ENCODE results near the gene TMC4. TPM values are rescaled to one million over a fixed set of nuclear protein-coding genes. Genes with fewer than 3 reads are reported as not detected.

The TMC4 gene
- total and polyA plus RNA-seq, 2 experiments from 2014 or later: 0.74 to 3.4 TPM

GRCh38 chr19:54128796-54129616 is 44.0 kb downstream of the TMC4 start:
- Histone ChIP-seq H3K36me3 (peaks cover 24% of the 10 kb centered on the region), H3K27ac (no peak overlapping the region), H3K9me3 (ENCODE audit: low read depth) (no peaks in the 10 kb centered on the region), H3K4me3 (no peak overlapping the region), H3K27me3 (no peaks in the 10 kb centered on the region), H3K4me1 (ENCODE audit: low read depth) (no peaks in the 10 kb centered on the region)
- TF ChIP-seq CTCF (IDR thresholded peaks at IDR 0.05; ENCODE audit: low read depth, low read length): no peak
- DNase-seq (ENCODE audit: low read depth in 1 of 2, low spot score in 1 of 2): no peak

- no peaks in the 10 kb centered on the region for H3K9me3 ChIP-seq (ENCODE audit: low read depth)
- no peak for TF ChIP-seq CTCF (IDR thresholded peaks at IDR 0.05; ENCODE audit: low read depth, low read length)
- H3K4me1 ChIP-seq (ENCODE audit: low read depth): no peaks in the 10 kb centered on the region
- DNase-seq (ENCODE audit: low read depth in 1 of 2, low spot score in 1 of 2): no peak
- H3K4me3 ChIP-seq: no peak overlapping the region
- peaks cover 25% of the 10 kb centered on the region for H3K36me3 ChIP-seq
- no peaks in the 10 kb centered on the region for H3K27me3 ChIP-seq
- no peak overlapping the region for H3K27ac ChIP-seq
These were observed 44.6 kb downstream of the TMC4 start for GRCh38 chr19:54128441-54128725.

GRCh38 chr19:54127688-54128440 is 45.1 kb downstream of the TMC4 start:
- DNase-seq (ENCODE audit: low read depth in 1 of 2, low spot score in 1 of 2): no peak
- no peaks in the 10 kb centered on the region for H3K27me3 ChIP-seq
- peaks cover 26% of the 10 kb centered on the region for H3K36me3 ChIP-seq
- no peak overlapping the region for H3K27ac ChIP-seq
- H3K4me1 ChIP-seq (ENCODE audit: low read depth): no peaks in the 10 kb centered on the region
- H3K9me3 ChIP-seq (ENCODE audit: low read depth): no peaks in the 10 kb centered on the region
- H3K4me3 ChIP-seq: no peak overlapping the region
- no peak for TF ChIP-seq CTCF (IDR thresholded peaks at IDR 0.05; ENCODE audit: low read depth, low read length)

GRCh38 chr19:54125713-54126112 is 47.2 kb downstream of the TMC4 start:
- H3K27ac ChIP-seq: no peak overlapping the region
- no peak overlapping the region for H3K4me3 ChIP-seq
- no peaks in the 10 kb centered on the region for H3K4me1 ChIP-seq (ENCODE audit: low read depth)
- no peaks in the 10 kb centered on the region for H3K9me3 ChIP-seq (ENCODE audit: low read depth)
- peaks cover 38% of the 10 kb centered on the region for H3K36me3 ChIP-seq
- TF ChIP-seq CTCF (IDR thresholded peaks at IDR 0.05; ENCODE audit: low read depth, low read length): no peak
- no peaks in the 10 kb centered on the region for H3K27me3 ChIP-seq
- DNase-seq (ENCODE audit: low read depth in 1 of 2, low spot score in 1 of 2): no peak

- Histone ChIP-seq H3K27ac (no peak overlapping the region), H3K4me1 (ENCODE audit: low read depth) (no peaks in the 10 kb centered on the region), H3K36me3 (peaks cover 38% of the 10 kb centered on the region), H3K27me3 (no peaks in the 10 kb centered on the region), H3K9me3 (ENCODE audit: low read depth) (no peaks in the 10 kb centered on the region), H3K4me3 (no peak overlapping the region)
- no peak for TF ChIP-seq CTCF (IDR thresholded peaks at IDR 0.05; ENCODE audit: low read depth, low read length)
- DNase-seq (ENCODE audit: low read depth in 1 of 2, low spot score in 1 of 2): no peak
These were observed 48.6 kb downstream of the TMC4 start for GRCh38 chr19:54124393-54124792.
